Muscle of arm (tissue), 12 donors: ENCODE results near the gene CFC1. TPM values are rescaled to one million over a fixed set of nuclear protein-coding genes. Genes with fewer than 3 reads are reported as not detected.
"Not testable (repeated sequence)": the region's sequence is repeated elsewhere in the genome, so short reads cannot be mapped to it uniquely, and the experiment has no call there.

ENCODE experiments used
- DNase-seq: peaks from one replicate; pipeline ENCODE4 v3.0.0-alpha.2; 2013
- polyA plus RNA-seq, 12 donors: library from polyadenylated mRNA; unstranded; fragments of 120-200 nt; gene quantifications; one replicate each; pipeline ENCODE4 v1.2.1, GENCODE V29; 2013; ENCODE audit not compliant: insufficient read length in 12 of 12

CFC1 gene
- polyA plus RNA-seq, 12 donors = 0.17 TPM; not detected in 11

DNA sequence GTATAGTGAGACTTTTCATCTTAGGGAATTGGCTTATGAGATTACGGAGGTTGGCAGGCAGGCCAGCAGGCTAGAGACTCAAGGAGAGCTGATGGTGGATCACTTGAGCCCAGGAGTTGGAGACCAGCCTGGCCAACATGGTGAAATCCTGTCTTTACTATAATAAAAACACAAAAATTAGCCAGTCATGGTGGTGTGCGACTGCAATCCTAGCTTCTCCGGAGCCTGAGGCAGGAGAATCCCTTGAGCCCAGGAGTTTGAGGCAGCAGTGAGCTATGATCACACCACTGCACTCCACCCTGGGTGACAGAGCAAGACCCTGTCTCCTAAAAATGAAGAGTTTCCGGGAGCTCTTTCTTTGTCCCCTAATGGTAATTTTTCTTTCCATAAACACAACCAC, 14.6 kb downstream of the CFC1 start:
- not testable (repeated sequence) for DNase-seq

DNA sequence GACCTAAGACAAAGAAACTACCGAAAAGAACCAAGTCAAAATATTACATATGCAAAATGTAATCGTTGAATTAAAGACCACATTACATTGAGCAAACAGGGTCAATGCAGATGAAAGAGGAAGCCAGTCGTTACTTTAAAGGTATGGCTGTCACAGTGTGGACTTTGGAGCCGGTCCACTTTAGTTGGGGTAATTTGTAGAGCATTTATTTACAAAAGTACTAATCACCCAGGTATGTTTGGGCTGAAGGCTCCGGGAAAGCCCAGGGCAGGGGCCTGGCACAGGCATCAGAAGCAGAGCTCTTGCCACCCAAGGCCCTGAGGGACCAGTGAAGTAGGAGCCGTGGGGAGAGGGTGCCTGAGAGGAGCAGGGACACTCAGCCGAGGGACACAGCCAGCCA, 15.8 kb downstream of the CFC1 start:
- DNase-seq = not testable (repeated sequence)

DNA sequence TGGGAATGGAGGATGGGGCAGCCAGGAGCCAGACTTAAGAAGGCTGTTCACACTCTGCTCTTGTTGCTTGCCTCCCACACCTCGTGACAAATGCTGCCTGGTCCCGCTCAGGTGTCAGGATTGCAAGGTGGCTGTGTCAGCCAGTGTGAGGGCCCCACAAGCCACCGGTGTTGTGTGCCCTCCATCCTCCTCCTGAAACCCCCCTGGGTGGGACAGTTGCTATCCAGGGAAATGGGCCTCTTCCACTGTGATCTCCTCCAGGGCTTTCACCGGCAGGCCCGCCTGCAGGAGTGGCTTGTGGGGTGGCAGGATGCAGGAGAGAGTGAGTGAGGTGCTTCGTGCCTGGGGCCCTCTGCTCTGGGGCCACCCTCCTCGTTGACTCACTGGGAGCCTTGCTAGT, 16.4 kb downstream of the CFC1 start:
- DNase-seq = not testable (repeated sequence)

DNA sequence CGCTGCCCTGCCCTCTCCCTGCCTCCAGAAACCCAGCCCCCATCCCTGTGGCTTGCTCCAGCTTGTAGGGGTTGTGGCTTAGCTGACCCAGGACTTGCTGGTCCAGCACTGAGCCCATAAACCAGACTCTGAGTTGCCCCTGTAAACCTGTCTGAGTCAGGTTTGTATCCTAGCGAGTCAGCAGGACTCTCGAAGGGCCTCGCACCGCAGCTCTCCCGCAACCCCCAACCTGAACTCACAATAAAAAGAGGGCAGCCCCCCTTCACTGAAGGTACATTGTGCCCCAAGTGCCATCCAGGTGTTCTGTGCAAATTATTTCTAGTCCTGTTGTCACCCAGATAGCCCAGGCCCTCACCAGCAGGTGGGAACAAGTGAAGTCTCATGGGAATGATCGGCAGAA, 17.9 kb downstream of the CFC1 start:
- DNase-seq = not testable (repeated sequence)

DNA sequence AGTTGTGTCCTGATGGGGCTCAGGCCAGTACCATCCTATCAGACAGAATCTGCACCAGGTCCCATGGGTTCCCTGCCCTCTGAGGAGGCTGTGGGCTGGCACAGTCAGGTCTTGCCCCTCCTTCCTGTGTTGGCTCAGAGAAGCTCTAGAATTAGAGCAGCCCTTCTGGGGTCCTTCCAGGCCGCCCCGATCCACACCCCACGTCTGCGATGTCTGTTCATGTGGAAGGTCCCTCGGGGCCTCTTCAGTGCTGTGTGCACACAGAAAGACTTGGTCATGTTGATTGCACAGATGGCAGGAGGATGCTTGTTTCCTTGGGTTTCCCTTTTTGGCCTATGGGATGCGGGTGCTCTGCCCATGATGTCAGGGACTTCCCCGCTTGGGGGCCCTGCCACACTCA, 20.3 kb downstream of the CFC1 start:
- not testable (repeated sequence) for DNase-seq

DNA sequence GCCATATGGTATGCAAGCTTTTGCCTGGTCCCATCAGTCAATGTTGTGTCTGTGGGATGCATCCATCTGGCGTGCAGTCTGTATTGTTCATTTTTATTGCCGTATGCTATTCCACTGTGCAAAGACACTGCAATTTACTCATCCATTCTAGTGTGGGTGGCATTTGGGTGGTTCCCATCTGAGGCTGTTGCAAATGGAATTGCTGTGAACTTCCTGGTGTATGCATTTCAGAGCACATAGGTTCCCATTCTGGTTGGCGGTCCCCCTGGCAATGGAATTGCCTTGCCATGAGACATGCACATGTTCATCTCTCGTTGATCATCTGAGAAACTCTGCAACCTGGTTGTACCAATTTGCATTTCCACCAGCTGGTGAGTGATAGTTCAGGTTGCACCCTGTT, 21.8 kb downstream of the CFC1 start:
- DNase-seq = not testable (repeated sequence)

DNA sequence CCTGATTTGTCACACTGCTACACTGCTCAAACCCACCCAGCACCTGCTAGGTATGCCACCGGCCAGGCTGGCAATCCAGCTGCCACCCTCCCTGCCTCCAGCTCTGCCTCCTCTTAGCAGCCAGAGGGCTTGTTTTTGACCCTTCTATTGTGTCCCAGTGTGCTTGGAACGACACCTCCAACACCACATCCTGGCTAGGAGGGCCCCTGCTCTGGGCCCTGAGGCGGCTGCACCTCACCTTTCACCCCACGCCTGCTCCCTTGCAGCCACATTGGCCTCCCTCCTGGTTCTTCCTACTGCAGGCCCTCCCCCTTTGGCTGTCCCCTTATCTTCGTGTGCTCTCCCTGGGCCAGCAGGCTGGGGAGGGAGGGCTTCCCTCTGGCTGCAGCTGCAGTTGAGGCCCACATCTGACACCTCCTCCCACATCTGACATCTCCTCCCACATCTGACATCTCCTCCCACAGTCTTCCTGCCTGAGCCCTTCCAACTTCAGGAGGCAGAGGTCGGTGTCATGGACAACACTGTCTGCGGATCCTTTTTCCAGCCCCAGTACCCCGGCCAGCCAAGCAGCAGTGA, 23.1 kb downstream of the CFC1 start:
- not testable (repeated sequence) for DNase-seq

DNA sequence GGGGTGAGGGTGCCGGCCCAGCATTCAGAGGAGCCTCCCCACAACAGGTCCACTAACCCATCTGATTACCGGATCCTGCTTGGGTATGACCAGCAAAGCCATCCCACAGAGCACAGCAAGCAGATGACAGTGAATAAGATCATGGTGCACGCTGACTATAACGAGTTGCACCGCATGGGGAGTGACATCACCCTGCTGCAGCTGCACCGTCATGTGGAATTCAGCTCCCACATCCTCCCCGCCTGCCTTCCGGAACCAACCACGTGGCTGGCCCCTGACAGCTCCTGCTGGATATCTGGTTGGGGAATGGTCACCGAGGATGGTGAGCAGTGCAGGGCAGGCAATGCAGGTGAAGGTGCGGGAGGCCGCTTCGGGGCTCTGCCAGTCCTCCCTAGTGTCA, 25.1 kb downstream of the CFC1 start:
- not testable (repeated sequence) for DNase-seq

DNA sequence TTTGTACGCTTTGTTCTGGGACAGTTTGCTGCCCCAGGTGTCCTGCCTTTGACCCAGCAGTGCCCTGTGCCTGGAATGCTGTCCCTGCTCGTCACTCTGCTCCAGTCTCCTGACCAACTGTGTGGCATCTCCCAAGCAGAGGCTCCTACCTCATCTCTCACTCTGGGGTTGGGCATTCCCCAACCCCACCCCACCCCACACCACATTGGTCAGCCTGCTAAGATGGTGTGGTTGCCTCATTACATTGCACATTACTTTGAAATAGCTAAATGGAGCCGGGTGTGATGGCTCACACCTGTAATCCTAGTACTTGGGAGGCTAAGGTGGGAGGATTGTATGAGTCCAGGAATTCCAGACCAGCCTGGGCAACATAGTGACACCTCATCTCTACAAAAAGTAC, 27.4 kb downstream of the CFC1 start:
- not testable (repeated sequence) for DNase-seq

DNA sequence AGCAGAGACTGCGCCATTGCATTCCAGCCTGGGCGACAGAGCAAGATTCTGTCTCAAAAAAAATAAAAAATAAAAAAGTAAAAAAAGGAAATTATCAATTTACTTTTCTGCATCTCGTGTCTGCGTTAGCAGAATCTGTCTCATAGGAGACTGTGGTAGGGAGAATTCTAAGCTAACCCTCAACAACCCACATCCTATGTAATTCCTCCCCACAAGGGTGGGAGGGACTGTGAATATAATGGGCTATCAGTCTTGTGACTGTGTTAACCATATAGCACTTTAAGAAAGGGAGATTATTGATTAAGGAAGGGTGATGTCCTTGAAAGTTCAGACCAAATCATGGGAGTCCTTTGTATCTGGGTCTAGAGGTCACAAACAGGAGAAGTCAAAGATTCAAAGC, 33.2 kb downstream of the CFC1 start:
- DNase-seq = not testable (repeated sequence)

DNA sequence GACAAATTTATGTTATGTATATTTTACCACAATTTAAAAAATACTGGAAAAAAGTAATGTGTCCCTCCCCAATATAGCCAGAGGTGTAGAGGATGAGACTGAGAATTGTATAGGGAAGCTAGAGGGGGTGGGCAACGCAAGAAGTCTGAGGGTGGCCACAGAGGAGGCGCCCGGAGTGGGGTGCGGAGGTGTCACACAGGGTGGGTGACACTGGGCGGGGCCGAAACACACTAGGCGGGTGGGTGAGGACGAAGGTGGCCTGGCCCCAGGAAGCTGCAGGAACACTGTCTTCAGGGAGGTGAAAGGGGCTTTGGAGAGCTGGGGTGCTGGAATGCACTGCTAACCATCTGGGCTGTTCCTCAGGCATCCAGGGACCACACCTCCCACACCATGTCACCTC, 42.9 kb downstream of the CFC1 start:
- DNase-seq = not testable (repeated sequence)

DNA sequence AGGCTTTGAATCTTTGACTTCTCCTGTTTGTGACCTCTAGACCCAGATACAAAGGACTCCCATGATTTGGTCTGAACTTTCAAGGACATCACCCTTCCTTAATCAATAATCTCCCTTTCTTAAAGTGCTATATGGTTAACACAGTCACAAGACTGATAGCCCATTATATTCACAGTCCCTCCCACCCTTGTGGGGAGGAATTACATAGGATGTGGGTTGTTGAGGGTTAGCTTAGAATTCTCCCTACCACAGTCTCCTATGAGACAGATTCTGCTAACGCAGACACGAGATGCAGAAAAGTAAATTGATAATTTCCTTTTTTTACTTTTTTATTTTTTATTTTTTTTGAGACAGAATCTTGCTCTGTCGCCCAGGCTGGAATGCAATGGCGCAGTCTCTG, 45.2 kb downstream of the CFC1 start:
- not testable (repeated sequence) for DNase-seq

DNA sequence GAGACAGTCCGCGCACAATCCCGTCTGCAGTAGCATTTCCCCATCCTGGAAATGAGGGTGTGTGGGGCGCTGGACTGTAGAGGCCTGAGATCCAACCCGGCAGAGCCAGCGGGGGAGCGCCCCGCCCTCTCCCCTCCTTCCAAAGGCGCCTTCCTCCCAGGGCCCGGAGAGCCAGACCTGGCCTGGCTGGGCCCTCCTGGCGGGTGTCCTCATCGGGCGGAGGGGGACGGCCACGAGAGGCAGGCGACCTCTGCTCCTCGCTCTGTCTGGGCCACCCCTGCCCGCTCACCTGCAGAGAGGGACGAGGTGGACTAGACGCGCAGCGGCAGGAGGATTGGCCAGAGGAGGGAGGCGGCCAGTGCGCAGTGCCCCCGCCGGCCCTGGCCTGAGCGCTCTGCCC, 49.9 kb downstream of the CFC1 start:
- not testable (repeated sequence) for DNase-seq

DNA sequence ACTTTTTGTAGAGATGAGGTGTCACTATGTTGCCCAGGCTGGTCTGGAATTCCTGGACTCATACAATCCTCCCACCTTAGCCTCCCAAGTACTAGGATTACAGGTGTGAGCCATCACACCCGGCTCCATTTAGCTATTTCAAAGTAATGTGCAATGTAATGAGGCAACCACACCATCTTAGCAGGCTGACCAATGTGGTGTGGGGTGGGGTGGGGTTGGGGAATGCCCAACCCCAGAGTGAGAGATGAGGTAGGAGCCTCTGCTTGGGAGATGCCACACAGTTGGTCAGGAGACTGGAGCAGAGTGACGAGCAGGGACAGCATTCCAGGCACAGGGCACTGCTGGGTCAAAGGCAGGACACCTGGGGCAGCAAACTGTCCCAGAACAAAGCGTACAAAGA, 51.0 kb downstream of the CFC1 start:
- not testable (repeated sequence) for DNase-seq

DNA sequence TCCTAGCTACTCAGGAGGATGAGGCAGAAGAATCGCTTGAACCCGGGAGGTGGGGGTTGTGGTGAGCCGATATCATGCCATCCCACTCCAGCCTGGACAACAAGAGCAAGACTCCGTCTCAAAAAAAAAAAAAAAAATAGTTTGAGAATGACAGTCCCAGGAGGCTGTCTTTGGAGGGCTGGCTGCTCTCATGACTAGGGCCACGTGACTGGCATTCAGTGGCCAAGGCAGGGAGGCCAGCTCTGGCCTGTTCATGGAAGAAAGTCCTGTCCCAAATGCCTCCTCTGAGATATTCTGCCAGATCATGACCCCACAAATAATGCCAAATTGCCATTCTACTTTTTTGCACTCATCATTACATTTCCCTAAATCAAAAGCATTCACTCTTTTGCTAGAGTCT, 54.4 kb downstream of the CFC1 start:
- DNase-seq = not testable (repeated sequence)

DNA sequence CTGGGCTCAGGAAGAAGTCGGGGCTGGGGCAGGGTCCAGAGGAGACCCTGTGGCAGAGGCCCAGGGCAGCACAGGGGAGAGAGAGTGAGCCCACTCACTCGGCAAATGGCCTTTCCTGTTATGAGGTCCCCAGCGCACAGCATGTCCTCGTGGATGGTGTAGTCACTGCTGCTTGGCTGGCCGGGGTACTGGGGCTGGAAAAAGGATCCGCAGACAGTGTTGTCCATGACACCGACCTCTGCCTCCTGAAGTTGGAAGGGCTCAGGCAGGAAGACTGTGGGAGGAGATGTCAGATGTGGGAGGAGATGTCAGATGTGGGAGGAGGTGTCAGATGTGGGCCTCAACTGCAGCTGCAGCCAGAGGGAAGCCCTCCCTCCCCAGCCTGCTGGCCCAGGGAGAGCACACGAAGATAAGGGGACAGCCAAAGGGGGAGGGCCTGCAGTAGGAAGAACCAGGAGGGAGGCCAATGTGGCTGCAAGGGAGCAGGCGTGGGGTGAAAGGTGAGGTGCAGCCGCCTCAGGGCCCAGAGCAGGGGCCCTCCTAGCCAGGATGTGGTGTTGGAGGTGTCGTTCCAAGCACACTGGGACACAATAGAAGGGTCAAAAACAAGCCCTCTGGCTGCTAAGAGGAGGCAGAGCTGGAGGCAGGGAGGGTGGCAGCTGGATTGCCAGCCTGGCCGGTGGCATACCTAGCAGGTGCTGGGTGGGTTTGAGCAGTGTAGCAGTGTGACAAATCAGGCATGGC, 55.4 kb downstream of the CFC1 start:
- DNase-seq = not testable (repeated sequence)

DNA sequence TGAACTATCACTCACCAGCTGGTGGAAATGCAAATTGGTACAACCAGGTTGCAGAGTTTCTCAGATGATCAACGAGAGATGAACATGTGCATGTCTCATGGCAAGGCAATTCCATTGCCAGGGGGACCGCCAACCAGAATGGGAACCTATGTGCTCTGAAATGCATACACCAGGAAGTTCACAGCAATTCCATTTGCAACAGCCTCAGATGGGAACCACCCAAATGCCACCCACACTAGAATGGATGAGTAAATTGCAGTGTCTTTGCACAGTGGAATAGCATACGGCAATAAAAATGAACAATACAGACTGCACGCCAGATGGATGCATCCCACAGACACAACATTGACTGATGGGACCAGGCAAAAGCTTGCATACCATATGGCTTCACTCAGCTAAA, 56.6 kb downstream of the CFC1 start:
- not testable (repeated sequence) for DNase-seq

Other genes with a start within 250 kb of the CFC1 start
- 10 to 100 TPM in 11 of 12 donors, not detected in 1; 15.4 to 41.5 (median 18.8) TPM for gene PTPN18, start 243.5 kb downstream of the CFC1 start, polyA plus RNA-seq
- 10 to 100 TPM in 1 of 12 donors, under 1 TPM in 8, not detected in 3; 0.04 to 59.2 (median 0.06) TPM for gene POTEI, start 90.2 kb downstream of the CFC1 start, polyA plus RNA-seq
- not detected for gene CFC1B, start 78.4 kb downstream of the CFC1 start, polyA plus RNA-seq
- 1 to 10 TPM in 1 of 12 donors, under 1 TPM in 1, not detected in 10; 0.06 to 8.1 TPM for gene POTEJ, start 11.9 kb upstream of the CFC1 start, polyA plus RNA-seq
- not detected for gene GPR148, start 129.5 kb upstream of the CFC1 start, polyA plus RNA-seq
- under 1 TPM in 3 of 12 donors, not detected in 9; 0.01 to 0.12 (median 0.04) TPM for gene AMER3, start 156.0 kb upstream of the CFC1 start, polyA plus RNA-seq
- 10 to 100 TPM in 4 of 12 donors, 1 to 10 TPM in 7, not detected in 1; 4.9 to 36.1 (median 8.5) TPM for gene ARHGEF4, start 237.3 kb upstream of the CFC1 start, polyA plus RNA-seq